Ishikawa (cell line): ENCODE measurements around the gene AGXT.
A peak's percentile ranks its signal among the peaks of the same experiment; 100 is the strongest.

Source experiments
- CEBPB ChIP-seq: IDR thresholded peaks from 2 replicates; pipeline ENCODE4 v1.6.1; 2012
- CREB1 ChIP-seq: IDR thresholded peaks from 2 replicates; pipeline ENCODE4 v1.6.1; 2012; ENCODE audit warnings: low read depth
- EGR1 ChIP-seq: IDR thresholded peaks from 2 replicates; pipeline ENCODE4 v1.6.1; 2012
- EP300 ChIP-seq: IDR thresholded peaks from 2 replicates; pipeline ENCODE4 v1.6.1; 2012; ENCODE audit warnings: borderline replicate concordance
- FOXM1 ChIP-seq: IDR thresholded peaks from 2 replicates; pipeline ENCODE4 v1.6.1; 2012; ENCODE audit warnings: low read depth, borderline replicate concordance
- NFIC ChIP-seq: IDR thresholded peaks from 2 replicates; pipeline ENCODE4 v1.6.1; 2012
- RAD21 ChIP-seq: IDR thresholded peaks from 2 replicates; pipeline ENCODE4 v1.6.1; 2012; ENCODE audit warnings: low read depth
- TAF1 ChIP-seq: IDR thresholded peaks from 2 replicates; pipeline ENCODE4 v1.6.1; 2012; ENCODE audit warnings: low read depth, mild to moderate bottlenecking
- TCF12 ChIP-seq: IDR thresholded peaks from 2 replicates; pipeline ENCODE4 v1.6.1; 2012; ENCODE audit warnings: low read depth
- TEAD4 ChIP-seq: IDR thresholded peaks from 2 replicates; pipeline ENCODE4 v1.6.1; 2012
- YY1 ChIP-seq: IDR thresholded peaks from 2 replicates; pipeline ENCODE4 v1.6.1; 2012; ENCODE audit warnings: low read depth
- ZBTB7A ChIP-seq: IDR thresholded peaks from 2 replicates; pipeline ENCODE4 v1.6.1; 2012; ENCODE audit warnings: low read depth
- TF ChIP-seq, protein P1 (sequence below): IDR thresholded peaks from 2 replicates; pipeline ENCODE4 v1.6.1; 2012; ENCODE audit warnings: low read depth, mild to moderate bottlenecking
- TF ChIP-seq, protein P2 (sequence below): IDR thresholded peaks from 2 replicates; pipeline ENCODE4 v1.6.1; 2012
- TF ChIP-seq, protein P3 (sequence below): IDR thresholded peaks from 2 replicates; pipeline ENCODE4 v1.6.1; 2012

Gene AGXT

DNA sequence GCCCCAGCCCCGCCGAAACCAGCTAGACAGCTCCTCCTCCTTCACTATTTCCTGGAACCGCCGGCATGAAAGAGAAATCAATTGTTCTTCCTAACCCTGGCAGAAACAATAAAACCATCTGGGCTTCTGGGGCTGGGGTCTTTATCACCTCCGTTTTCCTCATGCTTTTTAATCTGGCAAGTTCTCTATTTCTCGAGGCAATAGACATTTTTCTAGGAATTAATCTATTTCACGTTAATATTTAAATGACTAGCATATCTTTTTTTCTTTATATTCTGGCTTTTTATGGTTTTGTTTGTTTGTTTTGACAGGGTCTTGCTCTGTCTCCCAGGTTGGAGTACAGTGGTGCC is 47.2 kb upstream of the AGXT start:
- TF ChIP-seq TCF12, result no peak
- TF ChIP-seq, protein P1, sequence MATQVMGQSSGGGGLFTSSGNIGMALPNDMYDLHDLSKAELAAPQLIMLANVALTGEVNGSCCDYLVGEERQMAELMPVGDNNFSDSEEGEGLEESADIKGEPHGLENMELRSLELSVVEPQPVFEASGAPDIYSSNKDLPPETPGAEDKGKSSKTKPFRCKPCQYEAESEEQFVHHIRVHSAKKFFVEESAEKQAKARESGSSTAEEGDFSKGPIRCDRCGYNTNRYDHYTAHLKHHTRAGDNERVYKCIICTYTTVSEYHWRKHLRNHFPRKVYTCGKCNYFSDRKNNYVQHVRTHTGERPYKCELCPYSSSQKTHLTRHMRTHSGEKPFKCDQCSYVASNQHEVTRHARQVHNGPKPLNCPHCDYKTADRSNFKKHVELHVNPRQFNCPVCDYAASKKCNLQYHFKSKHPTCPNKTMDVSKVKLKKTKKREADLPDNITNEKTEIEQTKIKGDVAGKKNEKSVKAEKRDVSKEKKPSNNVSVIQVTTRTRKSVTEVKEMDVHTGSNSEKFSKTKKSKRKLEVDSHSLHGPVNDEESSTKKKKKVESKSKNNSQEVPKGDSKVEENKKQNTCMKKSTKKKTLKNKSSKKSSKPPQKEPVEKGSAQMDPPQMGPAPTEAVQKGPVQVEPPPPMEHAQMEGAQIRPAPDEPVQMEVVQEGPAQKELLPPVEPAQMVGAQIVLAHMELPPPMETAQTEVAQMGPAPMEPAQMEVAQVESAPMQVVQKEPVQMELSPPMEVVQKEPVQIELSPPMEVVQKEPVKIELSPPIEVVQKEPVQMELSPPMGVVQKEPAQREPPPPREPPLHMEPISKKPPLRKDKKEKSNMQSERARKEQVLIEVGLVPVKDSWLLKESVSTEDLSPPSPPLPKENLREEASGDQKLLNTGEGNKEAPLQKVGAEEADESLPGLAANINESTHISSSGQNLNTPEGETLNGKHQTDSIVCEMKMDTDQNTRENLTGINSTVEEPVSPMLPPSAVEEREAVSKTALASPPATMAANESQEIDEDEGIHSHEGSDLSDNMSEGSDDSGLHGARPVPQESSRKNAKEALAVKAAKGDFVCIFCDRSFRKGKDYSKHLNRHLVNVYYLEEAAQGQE, result no peak
- TF ChIP-seq EGR1, result no peak
- TF ChIP-seq, protein P2, sequence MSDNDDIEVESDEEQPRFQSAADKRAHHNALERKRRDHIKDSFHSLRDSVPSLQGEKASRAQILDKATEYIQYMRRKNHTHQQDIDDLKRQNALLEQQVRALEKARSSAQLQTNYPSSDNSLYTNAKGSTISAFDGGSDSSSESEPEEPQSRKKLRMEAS, result no peak
- TF ChIP-seq EP300, result no peak
- no peak for TF ChIP-seq YY1
- TF ChIP-seq FOXM1, result no peak
- no peak for TF ChIP-seq RAD21
- no peak for TF ChIP-seq CREB1
- no peak for TF ChIP-seq CEBPB
- TF ChIP-seq NFIC, result no peak
- no peak for TF ChIP-seq ZBTB7A
- no peak for TF ChIP-seq TEAD4
- no peak; the same call in 1 of the 2 replicates for TF ChIP-seq TAF1
- TF ChIP-seq, protein P3, sequence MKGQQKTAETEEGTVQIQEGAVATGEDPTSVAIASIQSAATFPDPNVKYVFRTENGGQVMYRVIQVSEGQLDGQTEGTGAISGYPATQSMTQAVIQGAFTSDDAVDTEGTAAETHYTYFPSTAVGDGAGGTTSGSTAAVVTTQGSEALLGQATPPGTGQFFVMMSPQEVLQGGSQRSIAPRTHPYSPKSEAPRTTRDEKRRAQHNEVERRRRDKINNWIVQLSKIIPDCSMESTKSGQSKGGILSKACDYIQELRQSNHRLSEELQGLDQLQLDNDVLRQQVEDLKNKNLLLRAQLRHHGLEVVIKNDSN, result no peak

DNA sequence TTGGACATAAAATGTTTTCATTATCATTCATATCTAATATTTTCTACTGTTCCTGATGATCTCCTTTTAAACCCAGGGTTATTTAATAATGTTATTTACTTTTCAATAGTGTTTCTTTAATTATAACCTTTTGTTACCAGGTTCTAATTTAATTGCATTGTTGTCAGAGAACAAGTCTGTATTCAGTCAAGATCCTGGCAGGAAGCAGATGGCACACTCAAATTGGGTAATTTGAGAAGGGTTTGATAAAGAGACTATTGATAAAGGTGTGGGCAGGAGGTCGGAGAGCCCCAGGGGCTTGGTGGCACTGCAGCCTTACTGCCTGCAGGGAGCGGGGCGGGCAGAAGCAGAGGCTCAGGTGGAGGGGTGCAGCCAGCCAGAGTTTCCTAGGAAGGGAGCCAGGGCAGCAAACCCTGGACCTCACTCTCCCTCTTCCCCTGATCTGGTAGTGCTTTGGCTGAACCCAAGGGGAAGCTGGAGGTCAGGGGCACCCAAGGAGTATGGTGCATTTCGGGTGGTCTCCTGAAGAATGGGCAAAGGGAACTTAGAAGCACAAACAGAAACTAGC is 46.3 kb upstream of the AGXT start:
- TF ChIP-seq, protein P2, result no peak
- TF ChIP-seq, protein P3, result no peak
- TF ChIP-seq EP300, result no peak
- no peak for TF ChIP-seq CREB1
- TF ChIP-seq TEAD4, result no peak
- TF ChIP-seq YY1, result no peak
- TF ChIP-seq ZBTB7A, result no peak

DNA sequence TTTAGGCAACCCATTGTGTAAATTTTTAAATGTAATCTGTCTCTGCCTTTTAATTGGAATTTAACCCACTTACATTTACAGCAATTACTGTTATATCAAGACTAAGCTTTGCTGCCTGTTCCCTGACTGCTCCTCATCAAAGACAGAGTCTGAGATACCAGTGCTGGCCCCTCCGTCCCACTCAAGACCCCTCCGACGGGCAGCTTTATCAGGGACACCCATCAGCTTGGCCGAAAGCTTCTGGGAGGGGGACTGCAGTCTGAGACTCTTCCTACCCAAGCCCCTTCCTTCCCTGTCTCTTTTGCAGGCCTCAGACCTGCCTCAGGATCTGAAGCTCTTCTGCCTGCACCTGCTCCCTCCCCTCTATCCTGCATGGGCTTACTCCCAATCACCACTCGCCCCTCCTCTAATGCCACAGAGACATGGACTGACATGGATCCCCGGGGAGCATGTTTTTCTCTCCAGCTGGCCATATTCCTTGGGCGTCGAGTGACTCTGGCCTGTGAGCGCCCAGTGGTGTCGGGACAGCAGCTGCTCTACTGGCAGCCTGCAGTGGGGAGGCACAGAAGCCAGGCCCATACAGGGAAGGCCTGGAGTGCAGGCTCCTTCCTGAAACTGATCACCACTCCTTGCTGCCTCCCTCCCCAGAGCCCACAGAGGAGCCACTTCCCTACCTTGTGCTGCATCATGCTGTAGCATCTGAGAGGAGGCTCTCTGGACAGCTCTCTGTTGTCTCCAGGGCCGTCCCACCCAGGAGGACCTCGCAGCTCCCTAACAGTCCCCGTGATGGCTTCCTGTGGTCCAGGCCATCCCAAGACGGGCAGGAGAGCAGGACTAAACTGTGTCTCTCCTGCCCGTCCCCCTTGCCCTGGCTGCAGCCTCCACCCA is 44.9 kb upstream of the AGXT start:
- TF ChIP-seq CEBPB, result no peak
- no peak for TF ChIP-seq ZBTB7A
- no peak for TF ChIP-seq EGR1

DNA sequence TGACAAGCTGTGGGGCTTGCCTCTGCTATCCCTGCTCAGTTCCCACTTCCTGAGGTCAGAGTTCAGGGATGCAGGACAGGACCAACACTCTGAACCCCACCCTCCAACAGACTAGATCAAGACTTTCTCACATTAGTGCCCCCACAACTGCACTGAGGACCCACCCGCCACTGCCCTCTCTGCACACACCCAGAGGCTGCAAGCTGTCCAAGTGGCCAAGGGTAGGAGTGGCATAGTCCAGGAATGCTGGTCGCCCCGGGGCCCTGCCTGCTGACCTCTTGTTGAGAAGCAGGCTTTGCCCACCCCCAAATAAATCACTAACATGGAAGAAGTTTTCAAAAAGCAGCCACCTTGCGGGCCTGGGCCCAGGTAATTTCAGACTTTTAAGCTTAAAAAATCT is 43.1 kb upstream of the AGXT start:
- TF ChIP-seq TCF12, result no peak
- no peak for TF ChIP-seq CREB1
- TF ChIP-seq NFIC, result no peak
- TF ChIP-seq EGR1, result no peak
- TF ChIP-seq CEBPB, result no peak

DNA sequence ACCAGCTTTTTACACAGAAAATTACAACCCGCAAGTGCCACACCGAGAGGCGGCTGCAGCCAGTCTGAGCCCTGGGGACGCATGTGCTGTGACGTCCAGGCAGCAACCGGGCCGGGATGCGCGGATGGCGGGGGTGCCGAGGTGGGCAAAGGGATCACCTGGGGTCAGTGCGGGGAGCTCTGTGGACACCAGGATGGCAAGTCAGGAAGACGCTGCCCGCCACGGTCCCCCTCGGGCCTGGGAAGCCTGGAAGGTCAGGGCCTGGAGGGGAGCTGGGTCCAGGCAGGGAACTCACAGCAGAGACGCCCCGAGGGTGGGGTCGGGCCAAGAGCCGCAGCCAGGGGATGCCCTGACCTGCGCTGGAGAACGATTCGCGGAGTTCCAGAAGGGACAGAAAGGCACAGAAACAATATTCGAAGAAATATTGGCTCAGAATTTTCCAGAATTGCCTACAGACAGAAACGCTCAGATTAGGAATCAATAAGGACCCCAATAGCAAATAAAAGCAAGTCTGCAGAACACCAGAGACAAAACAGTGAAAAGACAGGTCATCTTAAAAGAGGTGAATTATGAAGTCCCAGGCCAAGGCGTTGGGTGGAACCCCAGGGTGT is 36.9 kb upstream of the AGXT start:
- TF ChIP-seq, protein P3, result no peak
- TF ChIP-seq TCF12, result 0 out of 2 replicates have a peak, but pooled peaks have one; percentile 17
- TF ChIP-seq ZBTB7A, result no peak
- no peak for TF ChIP-seq EP300
- no peak for TF ChIP-seq TAF1

DNA sequence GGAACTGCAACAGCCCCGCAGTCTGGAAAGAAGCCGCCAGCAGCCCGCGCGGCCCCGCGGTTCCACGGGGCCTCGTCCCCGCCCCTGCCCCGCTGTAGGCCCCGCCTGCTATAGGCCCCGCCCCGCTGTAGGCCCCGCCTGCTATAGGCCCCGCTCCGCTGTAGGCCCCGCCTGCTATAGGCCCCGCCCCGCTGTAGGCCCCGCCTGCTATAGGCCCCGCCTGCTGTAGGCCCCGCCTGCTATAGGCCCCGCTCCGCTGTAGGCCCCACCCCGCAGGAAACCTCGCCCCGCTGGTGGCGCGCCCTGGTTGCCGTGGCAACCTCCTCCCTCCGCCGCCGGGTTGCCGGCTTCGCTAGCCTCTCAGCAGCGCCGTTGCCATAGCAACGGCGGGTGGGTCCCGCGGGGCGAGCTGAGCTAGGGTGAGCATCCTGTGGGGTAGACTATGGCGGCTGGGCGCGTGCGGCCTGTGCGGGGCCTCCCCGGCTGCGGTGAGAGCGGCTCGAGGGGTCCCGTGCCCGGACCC is 36.4 kb upstream of the AGXT start:
- TF ChIP-seq RAD21 (no peak), EP300 (no peak)

DNA sequence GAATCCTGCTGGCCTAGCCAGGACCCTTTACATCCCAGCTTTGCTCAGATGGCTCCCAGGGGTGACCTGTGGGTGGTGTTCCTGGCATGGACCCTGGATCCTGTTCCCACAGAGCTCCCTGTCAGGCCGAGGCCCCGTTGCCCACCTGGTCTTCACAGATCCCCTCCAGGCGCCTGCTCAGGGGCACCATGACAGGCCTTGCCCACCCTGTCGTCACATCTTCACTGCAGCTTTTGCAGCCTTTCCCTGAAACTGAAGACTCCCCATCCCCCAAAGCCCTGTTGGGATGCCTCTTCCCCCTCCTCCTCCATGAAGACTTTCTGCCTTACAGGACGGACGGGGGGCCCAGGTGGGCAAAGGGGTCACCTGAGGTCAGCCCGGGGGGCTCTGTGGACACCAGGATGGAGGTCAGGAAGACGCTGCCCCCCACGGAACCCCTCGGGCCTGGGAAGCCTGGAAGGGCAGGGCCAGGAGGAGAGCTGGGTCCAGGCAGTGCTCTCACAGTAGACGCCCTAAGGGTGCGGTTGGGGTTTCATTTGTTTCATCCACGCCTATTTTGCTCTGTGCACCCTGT is 35.6 kb upstream of the AGXT start:
- TF ChIP-seq, protein P3, result no peak
- TF ChIP-seq, protein P1, result no peak
- TF ChIP-seq ZBTB7A (no peak), FOXM1 (no peak)
- TF ChIP-seq, protein P2, result no peak
